NCI-H510A treated with DMSO at 0.1 percent for 48 hours (cell line): Measurements from ENCODE around the gene MBD4.
"Not testable (repeated sequence)": the region's sequence is repeated elsewhere in the genome, so short reads cannot be mapped to it uniquely, and the experiment has no call there.

Experiments used
- DNase-seq: peaks from one replicate; lab custom pipeline; 2025; lab: John Stamatoyannopoulos, UW

MBD4 gene

GRCh38 chr3:129429602-129430001, 10.1 kb downstream of the MBD4 start:
- DNase-seq: no peak

- DNase-seq: no peak
Measured at GRCh38 chr3:129429080-129429451, 10.7 kb downstream of the MBD4 start.

GRCh38 chr3:129428376-129429079, 11.2 kb downstream of the MBD4 start, which contains the start of gene EFCAB12:
TSS of gene EFCAB12 (minus strand) at chr3:129428636. CDS start at chr3:129428488, 148 bp downstream.
- DNase-seq: peak; percentile 81

GRCh38 chr3:129428007-129428375, 11.8 kb downstream of the MBD4 start:
- DNase-seq: no peak

GRCh38 chr3:129425619-129426018, 14.1 kb downstream of the MBD4 start:
- no peak for DNase-seq

- DNase-seq: no peak
Measured at GRCh38 chr3:129425213-129425612, 14.5 kb downstream of the MBD4 start.

- DNase-seq: no peak
Measured at GRCh38 chr3:129424185-129424841, 15.4 kb downstream of the MBD4 start.

- DNase-seq: no peak
Measured at GRCh38 chr3:129422897-129423296, 16.9 kb downstream of the MBD4 start.

- no peak for DNase-seq
Measured at GRCh38 chr3:129421988-129422745, 17.6 kb downstream of the MBD4 start.

- DNase-seq: no peak
Measured at GRCh38 chr3:129421236-129421883, 18.4 kb downstream of the MBD4 start.

GRCh38 chr3:129419476-129419875, 20.3 kb downstream of the MBD4 start:
- no peak for DNase-seq

- DNase-seq: no peak
Measured at GRCh38 chr3:129418041-129418973, 21.4 kb downstream of the MBD4 start.

GRCh38 chr3:129417326-129417725, 22.4 kb downstream of the MBD4 start:
- DNase-seq: no peak

GRCh38 chr3:129416415-129416814, 23.3 kb downstream of the MBD4 start:
- no peak for DNase-seq

GRCh38 chr3:129415830-129416229, 23.9 kb downstream of the MBD4 start:
- no peak for DNase-seq

GRCh38 chr3:129415378-129415777, 24.4 kb downstream of the MBD4 start:
- DNase-seq: no peak

GRCh38 chr3:129413687-129414506, 25.9 kb downstream of the MBD4 start:
- DNase-seq: no peak

GRCh38 chr3:129413238-129413637, 26.5 kb downstream of the MBD4 start:
- not testable (repeated sequence) for DNase-seq

- DNase-seq: no peak
Measured at GRCh38 chr3:129412542-129413198, 27.1 kb downstream of the MBD4 start.

- no peak for DNase-seq
Measured at GRCh38 chr3:129410971-129411370, 28.8 kb downstream of the MBD4 start.
